SK-N-SH treated with all-trans-retinoic acid at 6 μM for 48 hours (cell line): ENCODE results near the gene CKLF.
A peak's percentile ranks its signal among the peaks of the same experiment; 100 is the strongest.

Experiments
- ATAC-seq: fragments of 200-7000 bp; cut with Tn5 transposase; 3 replicates; pipeline ENCODE4 v1.9.1; 2020; ENCODE audit warnings: mild to moderate bottlenecking, moderate library complexity
- ARNTL ChIP-seq: fragments of 450-650 bp; formaldehyde crosslinking; IDR thresholded peaks from 2 replicates; pipeline ENCODE4 v1.5.0; 2020; ENCODE audit warnings: low read depth, mild to moderate bottlenecking, moderate library complexity, borderline replicate concordance
- CSDC2 ChIP-seq: fragments of 250-450 bp; sonication (Bioruptor Pico); IDR thresholded peaks from 2 replicates; pipeline ENCODE4 v1.5.0; 2020; ENCODE audit warnings: mild to moderate bottlenecking, moderate library complexity
- ESRRG ChIP-seq: fragments of 250-450 bp; sonication (Bioruptor Pico); IDR thresholded peaks from 2 replicates; pipeline ENCODE4 v1.6.1; 2021; ENCODE audit warnings: mild to moderate bottlenecking
- GLIS3 ChIP-seq: fragments of 250-450 bp; sonication (Bioruptor Pico); IDR thresholded peaks from 2 replicates; pipeline ENCODE4 v1.5.0; 2020; ENCODE audit warnings: mild to moderate bottlenecking, moderate library complexity
- OSR1 ChIP-seq: fragments of 250-450 bp; sonication (Bioruptor Pico); IDR thresholded peaks from 2 replicates; pipeline ENCODE4 v1.8.0; 2022; ENCODE audit warnings: moderate library complexity, mild to moderate bottlenecking, inconsistent platforms
- PPARA ChIP-seq: fragments of 250-450 bp; sonication (Bioruptor Pico); IDR thresholded peaks from 2 replicates; pipeline ENCODE4 v1.5.0; 2020; ENCODE audit warnings: mild to moderate bottlenecking, borderline replicate concordance
- SNAI2 ChIP-seq: fragments of 250-450 bp; sonication (Bioruptor Pico); IDR thresholded peaks from 2 replicates; pipeline ENCODE4 v1.5.0; 2020; ENCODE audit warnings: mild to moderate bottlenecking, moderate library complexity
- TCF4 ChIP-seq: fragments of 250-450 bp; sonication (Bioruptor Pico); IDR thresholded peaks from 2 replicates; pipeline ENCODE4 v1.8.0; 2021; ENCODE audit warnings: mild to moderate bottlenecking, moderate library complexity, borderline replicate concordance
- TOX ChIP-seq: fragments of 250-450 bp; sonication (Bioruptor Pico); IDR thresholded peaks from 2 replicates; pipeline ENCODE4 v1.8.0; 2021; ENCODE audit warnings: mild to moderate bottlenecking, moderate library complexity, borderline replicate concordance
- ZFP3 ChIP-seq: fragments of 250-450 bp; sonication (Bioruptor Pico); IDR thresholded peaks from 2 replicates; pipeline ENCODE4 v1.5.0; 2020; ENCODE audit warnings: mild to moderate bottlenecking, moderate library complexity
- ZNF70 ChIP-seq: fragments of 450-650 bp; formaldehyde crosslinking; IDR thresholded peaks from 2 replicates; pipeline ENCODE4 v1.5.0; 2020; ENCODE audit warnings: mild to moderate bottlenecking, moderate library complexity
- ZNF8 ChIP-seq: fragments of 450-650 bp; formaldehyde crosslinking; IDR thresholded peaks from 2 replicates; pipeline ENCODE4 v1.5.0; 2020; ENCODE audit warnings: mild to moderate bottlenecking, moderate library complexity
- TF ChIP-seq, protein P1 (sequence below): fragments of 250-450 bp; sonication (Bioruptor Pico); IDR thresholded peaks from 2 replicates; pipeline ENCODE4 v1.5.1; 2020; ENCODE audit warnings: low read depth, mild to moderate bottlenecking, moderate library complexity
- TF ChIP-seq, protein P2 (sequence below): fragments of 250-450 bp; sonication (Bioruptor Pico); IDR thresholded peaks from 2 replicates; pipeline ENCODE4 v1.5.0; 2020; ENCODE audit warnings: mild to moderate bottlenecking, moderate library complexity
- TF ChIP-seq, protein P3 (sequence below): fragments of 250-450 bp; sonication (Bioruptor Pico); IDR thresholded peaks from 2 replicates; pipeline ENCODE4 v1.5.1; 2021; ENCODE audit warnings: mild to moderate bottlenecking, moderate library complexity
- TF ChIP-seq, protein P4 (sequence below): fragments of 250-450 bp; sonication (Bioruptor Pico); IDR thresholded peaks from 2 replicates; pipeline ENCODE4 v1.8.0; 2021; ENCODE audit warnings: low read depth, mild to moderate bottlenecking, moderate library complexity, borderline replicate concordance

The CKLF gene

DNA sequence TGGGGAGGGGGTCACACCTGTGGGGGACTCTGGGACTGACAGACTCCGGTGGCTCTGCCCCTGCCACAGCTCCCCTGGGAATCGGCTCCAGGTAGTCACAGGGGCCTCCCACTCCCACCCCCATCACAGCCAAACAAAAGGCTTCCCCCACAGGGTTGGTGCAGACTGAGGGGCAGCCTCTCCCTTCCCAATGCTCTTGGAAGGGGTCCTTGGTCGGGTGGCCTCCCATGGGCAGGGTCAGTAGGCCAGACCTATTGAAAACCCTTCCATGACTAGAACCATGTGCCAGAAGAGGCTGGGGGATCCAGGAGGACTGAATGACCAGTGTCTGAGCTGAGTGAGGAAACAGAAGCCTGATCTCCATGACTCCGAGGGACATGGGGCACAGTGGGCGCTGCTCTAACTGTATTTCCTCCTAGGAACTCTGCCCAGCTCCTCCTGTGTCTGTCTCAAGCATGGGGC is 31.1 kb upstream of the CKLF start:
- TF ChIP-seq, protein P1, sequence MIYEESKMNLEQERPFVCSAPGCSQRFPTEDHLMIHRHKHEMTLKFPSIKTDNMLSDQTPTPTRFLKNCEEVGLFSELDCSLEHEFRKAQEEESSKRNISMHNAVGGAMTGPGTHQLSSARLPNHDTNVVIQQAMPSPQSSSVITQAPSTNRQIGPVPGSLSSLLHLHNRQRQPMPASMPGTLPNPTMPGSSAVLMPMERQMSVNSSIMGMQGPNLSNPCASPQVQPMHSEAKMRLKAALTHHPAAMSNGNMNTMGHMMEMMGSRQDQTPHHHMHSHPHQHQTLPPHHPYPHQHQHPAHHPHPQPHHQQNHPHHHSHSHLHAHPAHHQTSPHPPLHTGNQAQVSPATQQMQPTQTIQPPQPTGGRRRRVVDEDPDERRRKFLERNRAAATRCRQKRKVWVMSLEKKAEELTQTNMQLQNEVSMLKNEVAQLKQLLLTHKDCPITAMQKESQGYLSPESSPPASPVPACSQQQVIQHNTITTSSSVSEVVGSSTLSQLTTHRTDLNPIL (CRISPR knock-in tag): no peak
- no peak for TF ChIP-seq ZNF70 (CRISPR knock-in tag)
- TF ChIP-seq ZFP3 (CRISPR knock-in tag): no peak
- no peak for TF ChIP-seq ARNTL (CRISPR knock-in tag)
- TF ChIP-seq GLIS3: no peak
- TF ChIP-seq, protein P2, sequence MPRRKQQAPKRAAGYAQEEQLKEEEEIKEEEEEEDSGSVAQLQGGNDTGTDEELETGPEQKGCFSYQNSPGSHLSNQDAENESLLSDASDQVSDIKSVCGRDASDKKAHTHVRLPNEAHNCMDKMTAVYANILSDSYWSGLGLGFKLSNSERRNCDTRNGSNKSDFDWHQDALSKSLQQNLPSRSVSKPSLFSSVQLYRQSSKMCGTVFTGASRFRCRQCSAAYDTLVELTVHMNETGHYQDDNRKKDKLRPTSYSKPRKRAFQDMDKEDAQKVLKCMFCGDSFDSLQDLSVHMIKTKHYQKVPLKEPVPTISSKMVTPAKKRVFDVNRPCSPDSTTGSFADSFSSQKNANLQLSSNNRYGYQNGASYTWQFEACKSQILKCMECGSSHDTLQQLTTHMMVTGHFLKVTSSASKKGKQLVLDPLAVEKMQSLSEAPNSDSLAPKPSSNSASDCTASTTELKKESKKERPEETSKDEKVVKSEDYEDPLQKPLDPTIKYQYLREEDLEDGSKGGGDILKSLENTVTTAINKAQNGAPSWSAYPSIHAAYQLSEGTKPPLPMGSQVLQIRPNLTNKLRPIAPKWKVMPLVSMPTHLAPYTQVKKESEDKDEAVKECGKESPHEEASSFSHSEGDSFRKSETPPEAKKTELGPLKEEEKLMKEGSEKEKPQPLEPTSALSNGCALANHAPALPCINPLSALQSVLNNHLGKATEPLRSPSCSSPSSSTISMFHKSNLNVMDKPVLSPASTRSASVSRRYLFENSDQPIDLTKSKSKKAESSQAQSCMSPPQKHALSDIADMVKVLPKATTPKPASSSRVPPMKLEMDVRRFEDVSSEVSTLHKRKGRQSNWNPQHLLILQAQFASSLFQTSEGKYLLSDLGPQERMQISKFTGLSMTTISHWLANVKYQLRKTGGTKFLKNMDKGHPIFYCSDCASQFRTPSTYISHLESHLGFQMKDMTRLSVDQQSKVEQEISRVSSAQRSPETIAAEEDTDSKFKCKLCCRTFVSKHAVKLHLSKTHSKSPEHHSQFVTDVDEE (CRISPR knock-in tag): no peak
- TF ChIP-seq, protein P3, sequence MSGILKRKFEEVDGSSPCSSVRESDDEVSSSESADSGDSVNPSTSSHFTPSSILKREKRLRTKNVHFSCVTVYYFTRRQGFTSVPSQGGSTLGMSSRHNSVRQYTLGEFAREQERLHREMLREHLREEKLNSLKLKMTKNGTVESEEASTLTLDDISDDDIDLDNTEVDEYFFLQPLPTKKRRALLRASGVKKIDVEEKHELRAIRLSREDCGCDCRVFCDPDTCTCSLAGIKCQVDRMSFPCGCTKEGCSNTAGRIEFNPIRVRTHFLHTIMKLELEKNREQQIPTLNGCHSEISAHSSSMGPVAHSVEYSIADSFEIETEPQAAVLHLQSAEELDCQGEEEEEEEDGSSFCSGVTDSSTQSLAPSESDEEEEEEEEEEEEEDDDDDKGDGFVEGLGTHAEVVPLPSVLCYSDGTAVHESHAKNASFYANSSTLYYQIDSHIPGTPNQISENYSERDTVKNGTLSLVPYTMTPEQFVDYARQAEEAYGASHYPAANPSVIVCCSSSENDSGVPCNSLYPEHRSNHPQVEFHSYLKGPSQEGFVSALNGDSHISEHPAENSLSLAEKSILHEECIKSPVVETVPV (CRISPR knock-in tag): no peak
- TF ChIP-seq PPARA (CRISPR knock-in tag): no peak
- no peak for TF ChIP-seq ZNF8 (CRISPR knock-in tag)
- no peak for TF ChIP-seq OSR1 (CRISPR knock-in tag)
- no peak for TF ChIP-seq TCF4 (CRISPR knock-in tag)
- TF ChIP-seq TOX (CRISPR knock-in tag): no peak
- TF ChIP-seq, protein P4, sequence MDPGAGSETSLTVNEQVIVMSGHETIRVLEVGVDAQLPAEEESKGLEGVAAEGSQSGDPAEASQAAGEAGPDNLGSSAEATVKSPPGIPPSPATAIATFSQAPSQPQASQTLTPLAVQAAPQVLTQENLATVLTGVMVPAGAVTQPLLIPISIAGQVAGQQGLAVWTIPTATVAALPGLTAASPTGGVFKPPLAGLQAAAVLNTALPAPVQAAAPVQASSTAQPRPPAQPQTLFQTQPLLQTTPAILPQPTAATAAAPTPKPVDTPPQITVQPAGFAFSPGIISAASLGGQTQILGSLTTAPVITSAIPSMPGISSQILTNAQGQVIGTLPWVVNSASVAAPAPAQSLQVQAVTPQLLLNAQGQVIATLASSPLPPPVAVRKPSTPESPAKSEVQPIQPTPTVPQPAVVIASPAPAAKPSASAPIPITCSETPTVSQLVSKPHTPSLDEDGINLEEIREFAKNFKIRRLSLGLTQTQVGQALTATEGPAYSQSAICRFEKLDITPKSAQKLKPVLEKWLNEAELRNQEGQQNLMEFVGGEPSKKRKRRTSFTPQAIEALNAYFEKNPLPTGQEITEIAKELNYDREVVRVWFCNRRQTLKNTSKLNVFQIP: no peak
- TF ChIP-seq SNAI2 (CRISPR knock-in tag): no peak
- no peak for TF ChIP-seq ESRRG (CRISPR knock-in tag)
- ATAC-seq: no peak

DNA sequence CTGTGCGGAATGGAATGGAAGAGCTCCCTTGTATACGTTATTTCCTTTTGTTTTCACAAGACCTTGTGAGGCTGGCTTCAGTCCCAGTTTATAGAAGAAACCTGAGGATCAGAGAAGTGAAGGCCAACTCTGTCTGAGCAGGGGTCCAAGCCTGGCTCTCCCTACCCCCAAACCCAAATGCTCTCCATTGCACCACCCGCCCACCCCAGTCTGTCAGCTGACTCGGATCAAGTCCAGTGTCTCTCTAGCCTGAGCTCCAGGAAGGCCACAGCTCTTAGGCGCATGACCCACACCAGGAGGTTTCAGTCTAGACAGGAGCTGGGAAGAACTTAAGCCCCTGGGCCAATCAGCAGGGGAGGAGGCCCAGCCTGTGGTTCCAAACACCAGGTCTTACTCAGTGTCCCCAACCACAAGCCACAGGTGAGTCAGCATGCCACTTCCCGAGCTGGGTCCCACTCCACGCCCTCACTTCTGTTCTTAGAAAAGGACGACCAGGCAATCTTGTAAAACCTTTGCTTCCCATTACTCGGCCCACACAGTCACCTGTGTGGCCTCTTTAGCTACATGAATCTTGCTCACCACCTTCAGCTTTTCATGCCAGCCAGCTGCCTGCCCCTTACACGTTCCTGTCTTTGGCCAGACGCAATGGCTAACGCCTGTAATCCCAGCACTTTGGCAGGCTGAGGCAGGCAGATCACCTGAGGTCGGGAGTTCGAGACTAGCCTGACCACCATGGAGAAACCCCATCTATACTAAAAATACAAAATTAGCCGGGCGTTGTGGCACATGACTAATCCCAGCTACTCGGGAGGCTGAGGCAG is 30.2 kb upstream of the CKLF start:
- peak; percentile 21; the same call in 2 of the 3 replicates for ATAC-seq
- TF ChIP-seq, protein P3 (CRISPR knock-in tag): no peak
- no peak for TF ChIP-seq CSDC2 (CRISPR knock-in tag)
- no peak for TF ChIP-seq TCF4 (CRISPR knock-in tag)
- TF ChIP-seq, protein P2 (CRISPR knock-in tag): no peak
- no peak for TF ChIP-seq ZFP3 (CRISPR knock-in tag)
- TF ChIP-seq, all 23 proteins: peak for 0
